Suprapubic skin (tissue), 4 donors: ENCODE data around the gene KCNG4. TPM values are rescaled to one million over a fixed set of nuclear protein-coding genes. Genes with fewer than 3 reads are reported as not detected.

Experiments used
- DNase-seq, 2 donors: peaks; one replicate each; pipeline ENCODE4 v3.0.0-alpha.2; 2019; ENCODE audit warnings: low spot score in 2 of 2
- H3K27ac ChIP-seq: fragments of 200-600 bp; sonication (generic); one replicate; pipeline ENCODE4 v1.5.1; 2019
- H3K27me3 ChIP-seq: fragments of 200-600 bp; sonication (generic); one replicate; pipeline ENCODE4 v1.5.1; 2019
- H3K36me3 ChIP-seq: fragments of 200-600 bp; sonication (generic); one replicate; pipeline ENCODE4 v1.5.1; 2019
- H3K4me1 ChIP-seq: fragments of 200-600 bp; sonication (generic); one replicate; pipeline ENCODE4 v1.5.1; 2019
- H3K4me3 ChIP-seq: fragments of 200-600 bp; sonication (generic); one replicate; pipeline ENCODE4 v1.5.1; 2019; ENCODE audit warnings: mild to moderate bottlenecking
- H3K9me3 ChIP-seq: fragments of 200-600 bp; sonication (generic); one replicate; pipeline ENCODE4 v1.5.1; 2019
- CTCF ChIP-seq, 2 donors: fragments of 200-600 bp in 1 of 2; fragments of 450-650 bp in 1 of 2; sonication (generic) in 1 of 2; IDR thresholded peaks; one replicate each; pipeline ENCODE4 v1.5.1; 2016 to 2019; ENCODE audit warnings: antibody characterized with exemption in 2 of 2, mild to moderate bottlenecking in 1 of 2, moderate library complexity in 1 of 2
- EP300 ChIP-seq: sonication (generic); formaldehyde crosslinking; IDR thresholded peaks from one replicate; pipeline ENCODE4 v1.6.1; 2017; ENCODE audit warnings: antibody characterized with exemption
- POLR2A ChIP-seq, 2 donors: fragments of 450-650 bp; IDR thresholded peaks; one replicate each; pipeline ENCODE4 v1.6.1; 2017; ENCODE audit warnings: antibody characterized with exemption in 2 of 2, mild to moderate bottlenecking in 2 of 2, moderate library complexity in 2 of 2
- POLR2AphosphoS5 ChIP-seq, 3 donors: sonication (generic); formaldehyde crosslinking; IDR thresholded peaks; one replicate each; pipeline ENCODE4 v1.6.1; 2017; ENCODE audit warnings: antibody characterized with exemption in 3 of 3
- WGBS: methylation state at CpG from one replicate; pipeline ENCODE4 v1.1.5; 2018; 5-methylcytosine and 5-hydroxymethylcytosine counted together
- total RNA-seq, 4 donors: library from RNA; depleted of rRNA; stranded (reverse); fragments of >200 nt; gene quantifications; one replicate each; pipeline ENCODE4 v1.1.0, GENCODE V29; 2016

KCNG4 gene
- total RNA-seq, 4 donors from 2014 or later: not detected

- Histone ChIP-seq H3K4me1 (no peaks in the 10 kb centered on the region), H3K36me3 (no peaks in the 10 kb centered on the region), H3K4me3 (no peak overlapping the region), H3K27me3 (peaks cover 2% of the 10 kb centered on the region), H3K9me3 (no peaks in the 10 kb centered on the region), H3K27ac (no peak overlapping the region)
- WGBS: 68% methylated on average over 7 of the region's 7 CpGs
- DNase-seq: no peak
- TF ChIP-seq EP300: no peak
- TF ChIP-seq POLR2A (IDR thresholded peaks at IDR 0.05): no peak
- no peak for TF ChIP-seq POLR2AphosphoS5 (IDR thresholded peaks at IDR 0.05)
- no peak for TF ChIP-seq CTCF (IDR thresholded peaks at IDR 0.05)
Measured at GRCh38 chr16:84252184-84252583, 12.4 kb upstream of the KCNG4 start.

GRCh38 chr16:84247844-84248243, 8.0 kb upstream of the KCNG4 start:
- no peak overlapping the region for H3K4me3 ChIP-seq
- 90% methylated on average over 5 of the region's 5 CpGs for WGBS
- no peaks in the 10 kb centered on the region for H3K36me3 ChIP-seq
- TF ChIP-seq POLR2A (IDR thresholded peaks at IDR 0.05) (no peak), CTCF (IDR thresholded peaks at IDR 0.05) (no peak), EP300 (no peak), POLR2AphosphoS5 (IDR thresholded peaks at IDR 0.05) (no peak)
- DNase-seq: no peak
- no peaks in the 10 kb centered on the region for H3K9me3 ChIP-seq
- H3K27me3 ChIP-seq: peaks cover 17% of the 10 kb centered on the region
- no peak overlapping the region for H3K27ac ChIP-seq
- H3K4me1 ChIP-seq: no peaks in the 10 kb centered on the region

GRCh38 chr16:84247331-84247730, 7.5 kb upstream of the KCNG4 start:
- no peak overlapping the region for H3K4me3 ChIP-seq
- peaks cover 21% of the 10 kb centered on the region for H3K27me3 ChIP-seq

GRCh38 chr16:84246679-84247077, 6.9 kb upstream of the KCNG4 start:
- Histone ChIP-seq H3K36me3 (no peaks in the 10 kb centered on the region), H3K4me1 (no peaks in the 10 kb centered on the region), H3K4me3 (no peak overlapping the region), H3K27me3 (peaks cover 21% of the 10 kb centered on the region), H3K9me3 (no peaks in the 10 kb centered on the region), H3K27ac (no peak overlapping the region)
- TF ChIP-seq CTCF (IDR thresholded peaks at IDR 0.05): no peak
- no peak for TF ChIP-seq EP300
- TF ChIP-seq POLR2AphosphoS5 (IDR thresholded peaks at IDR 0.05): no peak
- no peak for TF ChIP-seq POLR2A (IDR thresholded peaks at IDR 0.05)
- no peak for DNase-seq
- WGBS: 72% methylated on average over 5 of the region's 5 CpGs

More at GRCh38 chr16:84247331-84247730, 7.5 kb upstream of the KCNG4 start:
- no peak for DNase-seq
- Histone ChIP-seq H3K4me1 (no peaks in the 10 kb centered on the region), H3K9me3 (no peaks in the 10 kb centered on the region), H3K36me3 (no peaks in the 10 kb centered on the region), H3K27ac (no peak overlapping the region)
- no peak for TF ChIP-seq EP300
- TF ChIP-seq POLR2A (IDR thresholded peaks at IDR 0.05): no peak
- no peak for TF ChIP-seq POLR2AphosphoS5 (IDR thresholded peaks at IDR 0.05)
- TF ChIP-seq CTCF (IDR thresholded peaks at IDR 0.05): no peak
- WGBS: 82% methylated on average over 6 of the region's 6 CpGs

GRCh38 chr16:84245956-84246678, 6.3 kb upstream of the KCNG4 start:
- DNase-seq: no peak
- TF ChIP-seq EP300 (no peak), POLR2AphosphoS5 (IDR thresholded peaks at IDR 0.05) (no peak), CTCF (IDR thresholded peaks at IDR 0.05) (no peak), POLR2A (IDR thresholded peaks at IDR 0.05) (no peak)
- H3K9me3 ChIP-seq: no peaks in the 10 kb centered on the region
- no peak overlapping the region for H3K4me3 ChIP-seq
- 80% methylated on average over 10 of the region's 10 CpGs for WGBS
- peaks cover 21% of the 10 kb centered on the region for H3K27me3 ChIP-seq
- no peaks in the 10 kb centered on the region for H3K4me1 ChIP-seq
- H3K36me3 ChIP-seq: no peaks in the 10 kb centered on the region
- H3K27ac ChIP-seq: no peak overlapping the region
